SK-N-SH (cell line): ENCODE data around the gene RAB40C. TPM values are rescaled to one million over a fixed set of nuclear protein-coding genes. Genes with fewer than 3 reads are reported as not detected.

Source experiments
- CTCF ChIA-PET: fragments of 300-600, 350-600 bp; formaldehyde crosslinking; extraction: SDS; loops from one replicate; lab custom pipeline; 2021; lab: Yijun Ruan, JAX
- POLR2A ChIA-PET: fragments of 350-600 bp; sonication (Branson Sonifier 250); formaldehyde crosslinking; extraction: SDS; loops from one replicate; lab custom pipeline; 2020; ENCODE audit warnings: antibody characterized with exemption, inconsistent platforms; lab: Yijun Ruan, JAX
- DNase-seq: peaks from one replicate; pipeline ENCODE4 v3.0.0; 2012
- H2AFZ ChIP-seq: fragments of 200-600 bp; sonication (generic); 2 replicates; pipeline ENCODE4 v1.8.1; 2016; ENCODE audit warnings: antibody characterized with exemption, mild to moderate bottlenecking, low read depth
- H3F3A ChIP-seq: fragments of 200-600 bp; sonication (generic); replicated peaks from 2 replicates; pipeline ENCODE3; 2016; ENCODE audit warnings: antibody characterized with exemption, mild to moderate bottlenecking; ENCODE audit not compliant: insufficient read depth
- H3K27ac ChIP-seq, 2 experiments: fragments of 200-500 bp in 1 of 2; fragments of 200-600 bp in 1 of 2; sonication (Bioruptor generic) in 1 of 2; sonication (generic), shearing (Covaris generic) in 1 of 2; 2 replicates each; pipeline versions ENCODE4 v1.5.1 to v1.6.1; 2014 to 2016; ENCODE audit warnings: low read depth in 2 of 2, inconsistent platforms in 1 of 2, low read length in 1 of 2, mild to moderate bottlenecking in 1 of 2, mixed read lengths in 1 of 2
- H3K27me3 ChIP-seq: fragments of 200-600 bp; sonication (generic), shearing (Covaris generic); 2 replicates; pipeline ENCODE4 v1.6.1; 2016; ENCODE audit warnings: mixed run types; ENCODE audit not compliant: insufficient read depth
- H3K36me3 ChIP-seq, 2 experiments: fragments of 200-500 bp in 1 of 2; fragments of 200-600 bp in 1 of 2; sonication (Bioruptor generic) in 1 of 2; sonication (generic) in 1 of 2; replicated peaks in 1 of 2; 2 replicates each; pipeline versions ENCODE3 to v1.5.1; 2014 to 2016; ENCODE audit warnings: low read length in 1 of 2, mild to moderate bottlenecking in 1 of 2; ENCODE audit not compliant: insufficient read depth in 2 of 2, control insufficient read depth in 1 of 2
- H3K4me1 ChIP-seq, 2 experiments: fragments of 200-500 bp in 1 of 2; fragments of 200-600 bp in 1 of 2; sonication (Bioruptor generic) in 1 of 2; sonication (generic), shearing (Covaris generic) in 1 of 2; 2 replicates each; pipeline versions ENCODE4 v1.5.1 to v1.6.1; 2014 to 2016; ENCODE audit warnings: low read depth in 1 of 2, low read length in 1 of 2, mixed run types in 1 of 2; ENCODE audit not compliant: insufficient read depth in 2 of 2, control insufficient read depth in 1 of 2
- H3K4me2 ChIP-seq: fragments of 200-600 bp; sonication (generic), shearing (Covaris generic); 2 replicates; pipeline ENCODE4 v1.6.1; 2017; ENCODE audit warnings: mixed run types
- H3K4me3 ChIP-seq, 2 experiments: fragments of 200-500 bp in 1 of 2; fragments of 200-600 bp in 1 of 2; sonication (Bioruptor generic) in 1 of 2; sonication (generic), shearing (Covaris generic) in 1 of 2; 2 replicates each; pipeline versions ENCODE4 v1.5.1 to v1.8.1; 2014 to 2016; ENCODE audit warnings: low read depth in 2 of 2, inconsistent platforms in 1 of 2, low read length in 1 of 2, mild to moderate bottlenecking in 1 of 2, mixed read lengths in 1 of 2, moderate library complexity in 1 of 2
- H3K79me2 ChIP-seq: fragments of 200-600 bp; sonication (generic); 2 replicates; pipeline ENCODE4 v1.8.1; 2017; ENCODE audit warnings: mild to moderate bottlenecking; ENCODE audit not compliant: insufficient read depth
- H3K9ac ChIP-seq: fragments of 200-600 bp; sonication (generic); 2 replicates; pipeline ENCODE4 v1.6.1; 2017; ENCODE audit warnings: mixed run types
- H3K9me2 ChIP-seq: fragments of 200-600 bp; sonication (generic); 2 replicates; pipeline ENCODE4 v1.6.1; 2017; ENCODE audit warnings: mixed run types
- H3K9me3 ChIP-seq: fragments of 200-600 bp; sonication (generic); 2 replicates; pipeline ENCODE4 v1.6.1; 2017; ENCODE audit warnings: mixed run types, mild to moderate bottlenecking, moderate library complexity
- H4K20me1 ChIP-seq: fragments of 200-600 bp; sonication (generic); 2 replicates; pipeline ENCODE4 v1.6.1; 2017; ENCODE audit warnings: mild to moderate bottlenecking, mixed run types; ENCODE audit not compliant: insufficient read depth
- CHD2 ChIP-seq: fragments of 150-350 bp; IDR thresholded peaks from 2 replicates; pipeline ENCODE4 v1.6.1; 2018; ENCODE audit warnings: low read length; ENCODE audit not compliant: partially characterized antibody
- ELF1 ChIP-seq: IDR thresholded peaks from 2 replicates; pipeline ENCODE4 v1.4.0; 2012
- EP300 ChIP-seq, 2 experiments: IDR thresholded peaks; 2 replicates each; pipeline versions ENCODE4 v1.4.0 to v1.6.1; 2012; ENCODE audit warnings: borderline replicate concordance in 1 of 2, low read depth in 1 of 2, low read length in 1 of 2
- EZH2phosphoT487 ChIP-seq: fragments of 200-600 bp; sonication (generic); IDR thresholded peaks from 2 replicates; pipeline ENCODE4 v1.6.1; 2017; ENCODE audit warnings: low read depth, mixed run types, mild to moderate bottlenecking, antibody characterized with exemption, moderate library complexity, borderline replicate concordance
- GATA2 ChIP-seq: sonication (generic); formaldehyde crosslinking; IDR thresholded peaks from 2 replicates; pipeline ENCODE4 v1.5.0; 2020; ENCODE audit warnings: mild to moderate bottlenecking, missing genetic modification reagents
- MEF2A ChIP-seq: IDR thresholded peaks from 2 replicates; pipeline ENCODE4 v1.4.0; 2012; ENCODE audit warnings: low read depth, borderline replicate concordance
- MXI1 ChIP-seq: IDR thresholded peaks from 2 replicates; pipeline ENCODE4 v1.6.1; 2012; ENCODE audit warnings: mild to moderate bottlenecking, low read depth, low read length, improper control_type of control experiment
- PBX3 ChIP-seq: IDR thresholded peaks from 2 replicates; pipeline ENCODE4; 2012
- RCOR1 ChIP-seq: fragments of 150-350 bp; IDR thresholded peaks from 2 replicates; pipeline ENCODE4 v1.6.1; 2017; ENCODE audit warnings: antibody characterized with exemption, low read length
- RXRA ChIP-seq: IDR thresholded peaks from 2 replicates; pipeline ENCODE4 v1.4.0; 2012; ENCODE audit warnings: low read depth, mild to moderate bottlenecking, borderline replicate concordance
- SIN3A ChIP-seq: IDR thresholded peaks from 2 replicates; pipeline ENCODE4 v1.6.1; 2012; ENCODE audit warnings: low read depth, mild to moderate bottlenecking, low read length, moderate library complexity, borderline replicate concordance
- SMC3 ChIP-seq: IDR thresholded peaks from 2 replicates; pipeline ENCODE4 v1.6.1; 2012; ENCODE audit warnings: low read depth, low read length, improper control_type of control experiment
- TAF1 ChIP-seq: IDR thresholded peaks from 2 replicates; pipeline ENCODE4 v1.6.1; 2012; ENCODE audit warnings: low read depth, mild to moderate bottlenecking, low read length, moderate library complexity, borderline replicate concordance
- TCF12 ChIP-seq: IDR thresholded peaks from 2 replicates; pipeline ENCODE4 v1.4.0; 2012
- USF1 ChIP-seq: IDR thresholded peaks from 2 replicates; pipeline ENCODE4 v1.4.0; 2012; ENCODE audit warnings: low read depth, borderline replicate concordance
- YY1 ChIP-seq: IDR thresholded peaks from 2 replicates; pipeline ENCODE4 v1.4.0; 2012; ENCODE audit warnings: low read depth, mild to moderate bottlenecking
- WGBS: methylation state at CpG from one replicate; pipeline ENCODE4 v1.1.6; 2017; ENCODE audit warnings: low lambda C conversion rate; 5-methylcytosine and 5-hydroxymethylcytosine counted together
- polyA plus RNA-seq, 3 experiments: library from polyadenylated mRNA; depleted of rRNA; stranded (reverse); fragments of >200 nt; gene quantifications; 2 replicates each; pipeline ENCODE4 v1.2.3, GENCODE V29; 2012
- TF ChIP-seq, protein P1 (sequence below): fragments of 150-350 bp; IDR thresholded peaks from 2 replicates; pipeline ENCODE4 v1.6.1; 2016; ENCODE audit warnings: mild to moderate bottlenecking, low read depth, low read length
- TF ChIP-seq, protein P2 (sequence below): IDR thresholded peaks from 2 replicates; pipeline ENCODE4 v1.6.1; 2012; ENCODE audit warnings: mild to moderate bottlenecking, low read depth, low read length, moderate library complexity
- TF ChIP-seq, protein P3 (sequence below): fragments of 200-600 bp; sonication (generic); IDR thresholded peaks from 2 replicates; pipeline ENCODE4 v1.6.1; 2017; ENCODE audit warnings: antibody characterized with exemption, mild to moderate bottlenecking, moderate library complexity
- TF ChIP-seq, protein P4 (sequence below): fragments of 150-350 bp; IDR thresholded peaks from 2 replicates; pipeline ENCODE4 v1.6.1; 2017; ENCODE audit warnings: antibody characterized with exemption, low read length, low read depth, borderline replicate concordance

RAB40C gene
- polyA plus RNA-seq, 1 of the 3 experiments (the other 2 are of a cell fraction), result 13.0 TPM

DNA sequence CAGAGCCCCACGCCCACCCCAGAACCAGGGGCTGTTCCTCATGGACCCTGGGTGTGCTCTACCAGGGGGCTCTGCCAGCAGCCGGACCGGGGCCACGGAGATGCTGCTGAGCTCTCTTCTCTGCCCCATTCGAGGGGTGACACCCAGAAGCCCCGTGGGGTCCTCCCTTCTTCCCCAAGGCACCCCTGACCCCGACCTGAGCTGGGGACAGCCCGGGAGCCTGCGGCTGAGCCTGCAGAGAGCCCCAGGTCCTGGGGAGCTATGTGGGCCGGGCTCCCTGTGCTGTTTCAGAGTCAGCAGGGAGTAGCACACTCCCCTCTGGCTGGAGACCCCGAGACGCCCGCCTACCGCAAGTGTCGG lies 30.9 kb upstream of the RAB40C start (continued):
- TF ChIP-seq EZH2phosphoT487 (no peak), SIN3A (no peak), GATA2 (CRISPR knock-in tag) (no peak), RCOR1 (no peak), TAF1 (no peak), EP300 (IDR thresholded peaks at IDR 0.05; ENCODE audit: borderline replicate concordance in 1 of 2, low read depth in 1 of 2, low read length in 1 of 2) (no peak), SMC3 (no peak), ELF1 (no peak)

- Histone ChIP-seq H3K79me2 (no peaks in the 10 kb centered on the region), H3F3A (no peaks in the 10 kb centered on the region), H2AFZ (no peak overlapping the region), H3K27ac (no peak overlapping the region), H3K9me2 (no peaks in the 10 kb centered on the region), H3K4me1 (peaks cover 0 to 15% of the 10 kb centered on the region in 2 experiments; a peak in 1 of 4 replicates), H3K36me3 (no peaks in the 10 kb centered on the region), H3K4me3 (no peak overlapping the region), H3K9ac (no peak overlapping the region), H4K20me1 (no peaks in the 10 kb centered on the region), H3K27me3 (peaks cover 27% of the 10 kb centered on the region), H3K9me3 (no peaks in the 10 kb centered on the region), H3K4me2 (no peak overlapping the region)
- DNase-seq, result peak; percentile 76
- ChIA-PET CTCF (interaction anchor here (1.0 to 1.5 kb wide), 3 partner anchors 13 to 50 kb away, joined by 3 read pairs; no protein-coding TSS in a partner anchor), POLR2A (no interaction called here)
- TF ChIP-seq RXRA (no peak), EZH2phosphoT487 (peak; percentile 77; the same call in 1 of the 2 replicates), MXI1 (no peak), MEF2A (no peak), TCF12 (no peak), PBX3 (no peak), USF1 (no peak), CHD2 (no peak), YY1 (no peak), SIN3A (no peak), TAF1 (no peak)
- TF ChIP-seq, protein P1, sequence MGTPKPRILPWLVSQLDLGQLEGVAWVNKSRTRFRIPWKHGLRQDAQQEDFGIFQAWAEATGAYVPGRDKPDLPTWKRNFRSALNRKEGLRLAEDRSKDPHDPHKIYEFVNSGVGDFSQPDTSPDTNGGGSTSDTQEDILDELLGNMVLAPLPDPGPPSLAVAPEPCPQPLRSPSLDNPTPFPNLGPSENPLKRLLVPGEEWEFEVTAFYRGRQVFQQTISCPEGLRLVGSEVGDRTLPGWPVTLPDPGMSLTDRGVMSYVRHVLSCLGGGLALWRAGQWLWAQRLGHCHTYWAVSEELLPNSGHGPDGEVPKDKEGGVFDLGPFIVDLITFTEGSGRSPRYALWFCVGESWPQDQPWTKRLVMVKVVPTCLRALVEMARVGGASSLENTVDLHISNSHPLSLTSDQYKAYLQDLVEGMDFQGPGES, result no peak
- TF ChIP-seq, protein P2, sequence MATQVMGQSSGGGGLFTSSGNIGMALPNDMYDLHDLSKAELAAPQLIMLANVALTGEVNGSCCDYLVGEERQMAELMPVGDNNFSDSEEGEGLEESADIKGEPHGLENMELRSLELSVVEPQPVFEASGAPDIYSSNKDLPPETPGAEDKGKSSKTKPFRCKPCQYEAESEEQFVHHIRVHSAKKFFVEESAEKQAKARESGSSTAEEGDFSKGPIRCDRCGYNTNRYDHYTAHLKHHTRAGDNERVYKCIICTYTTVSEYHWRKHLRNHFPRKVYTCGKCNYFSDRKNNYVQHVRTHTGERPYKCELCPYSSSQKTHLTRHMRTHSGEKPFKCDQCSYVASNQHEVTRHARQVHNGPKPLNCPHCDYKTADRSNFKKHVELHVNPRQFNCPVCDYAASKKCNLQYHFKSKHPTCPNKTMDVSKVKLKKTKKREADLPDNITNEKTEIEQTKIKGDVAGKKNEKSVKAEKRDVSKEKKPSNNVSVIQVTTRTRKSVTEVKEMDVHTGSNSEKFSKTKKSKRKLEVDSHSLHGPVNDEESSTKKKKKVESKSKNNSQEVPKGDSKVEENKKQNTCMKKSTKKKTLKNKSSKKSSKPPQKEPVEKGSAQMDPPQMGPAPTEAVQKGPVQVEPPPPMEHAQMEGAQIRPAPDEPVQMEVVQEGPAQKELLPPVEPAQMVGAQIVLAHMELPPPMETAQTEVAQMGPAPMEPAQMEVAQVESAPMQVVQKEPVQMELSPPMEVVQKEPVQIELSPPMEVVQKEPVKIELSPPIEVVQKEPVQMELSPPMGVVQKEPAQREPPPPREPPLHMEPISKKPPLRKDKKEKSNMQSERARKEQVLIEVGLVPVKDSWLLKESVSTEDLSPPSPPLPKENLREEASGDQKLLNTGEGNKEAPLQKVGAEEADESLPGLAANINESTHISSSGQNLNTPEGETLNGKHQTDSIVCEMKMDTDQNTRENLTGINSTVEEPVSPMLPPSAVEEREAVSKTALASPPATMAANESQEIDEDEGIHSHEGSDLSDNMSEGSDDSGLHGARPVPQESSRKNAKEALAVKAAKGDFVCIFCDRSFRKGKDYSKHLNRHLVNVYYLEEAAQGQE, result no peak
- TF ChIP-seq, protein P3, sequence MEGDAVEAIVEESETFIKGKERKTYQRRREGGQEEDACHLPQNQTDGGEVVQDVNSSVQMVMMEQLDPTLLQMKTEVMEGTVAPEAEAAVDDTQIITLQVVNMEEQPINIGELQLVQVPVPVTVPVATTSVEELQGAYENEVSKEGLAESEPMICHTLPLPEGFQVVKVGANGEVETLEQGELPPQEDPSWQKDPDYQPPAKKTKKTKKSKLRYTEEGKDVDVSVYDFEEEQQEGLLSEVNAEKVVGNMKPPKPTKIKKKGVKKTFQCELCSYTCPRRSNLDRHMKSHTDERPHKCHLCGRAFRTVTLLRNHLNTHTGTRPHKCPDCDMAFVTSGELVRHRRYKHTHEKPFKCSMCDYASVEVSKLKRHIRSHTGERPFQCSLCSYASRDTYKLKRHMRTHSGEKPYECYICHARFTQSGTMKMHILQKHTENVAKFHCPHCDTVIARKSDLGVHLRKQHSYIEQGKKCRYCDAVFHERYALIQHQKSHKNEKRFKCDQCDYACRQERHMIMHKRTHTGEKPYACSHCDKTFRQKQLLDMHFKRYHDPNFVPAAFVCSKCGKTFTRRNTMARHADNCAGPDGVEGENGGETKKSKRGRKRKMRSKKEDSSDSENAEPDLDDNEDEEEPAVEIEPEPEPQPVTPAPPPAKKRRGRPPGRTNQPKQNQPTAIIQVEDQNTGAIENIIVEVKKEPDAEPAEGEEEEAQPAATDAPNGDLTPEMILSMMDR, result peak; percentile 14; the same call in 1 of the 2 replicates
- TF ChIP-seq, protein P4, sequence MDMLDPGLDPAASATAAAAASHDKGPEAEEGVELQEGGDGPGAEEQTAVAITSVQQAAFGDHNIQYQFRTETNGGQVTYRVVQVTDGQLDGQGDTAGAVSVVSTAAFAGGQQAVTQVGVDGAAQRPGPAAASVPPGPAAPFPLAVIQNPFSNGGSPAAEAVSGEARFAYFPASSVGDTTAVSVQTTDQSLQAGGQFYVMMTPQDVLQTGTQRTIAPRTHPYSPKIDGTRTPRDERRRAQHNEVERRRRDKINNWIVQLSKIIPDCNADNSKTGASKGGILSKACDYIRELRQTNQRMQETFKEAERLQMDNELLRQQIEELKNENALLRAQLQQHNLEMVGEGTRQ, result no peak
- 58% methylated on average over 18 of the region's 62 CpGs for WGBS
Observed at GRCh38 chr16:559411-560203, 30.3 kb upstream of the RAB40C start.
